COR-L47 (cell line): ENCODE results near the gene ERC1.
"Not testable (repeated sequence)": the region's sequence is repeated elsewhere in the genome, so short reads cannot be mapped to it uniquely, and the experiment has no call there.

Experiments
- DNase-seq: peaks from one replicate; lab custom pipeline; 2025; lab: John Stamatoyannopoulos, UW

Gene ERC1

DNA sequence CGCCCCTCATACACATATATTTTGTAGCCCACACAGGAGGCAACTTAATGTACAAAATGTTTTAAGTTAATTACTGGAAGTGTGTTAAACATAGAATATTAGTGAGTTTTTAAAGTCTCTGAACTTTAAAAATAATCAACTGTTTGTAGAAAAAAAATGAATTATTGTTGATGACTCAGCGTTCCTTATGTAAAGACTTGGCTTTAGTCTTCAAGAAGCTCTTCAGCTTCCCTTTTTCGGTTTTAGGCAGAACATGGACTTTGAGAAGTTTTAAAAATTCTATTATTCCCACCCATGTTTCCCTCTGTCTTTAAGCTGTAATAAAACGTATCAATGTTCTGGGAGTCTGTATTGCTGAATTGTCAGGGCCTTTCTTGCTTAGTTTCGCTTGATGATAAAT lies 333.9 kb downstream of the ERC1 start:
- no peak for DNase-seq

DNA sequence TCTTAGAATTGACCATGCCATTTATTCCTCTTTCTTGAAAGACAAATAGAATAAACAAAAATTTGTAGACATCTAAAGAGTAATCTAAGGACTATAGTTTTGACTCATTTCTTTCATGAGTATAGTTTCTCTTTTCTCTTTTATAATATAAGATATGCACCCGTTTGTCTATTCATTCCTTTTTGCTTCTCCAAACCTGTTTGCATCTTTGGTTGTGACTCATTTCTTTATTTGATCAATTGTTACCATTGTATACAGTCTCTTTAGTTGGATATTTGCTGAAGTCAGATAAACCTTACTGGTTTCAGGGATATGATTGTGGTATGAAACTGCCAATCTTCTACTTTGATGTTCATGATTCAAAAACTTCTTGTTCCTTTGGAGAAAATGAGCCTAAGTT lies 334.6 kb downstream of the ERC1 start:
- no peak for DNase-seq

DNA sequence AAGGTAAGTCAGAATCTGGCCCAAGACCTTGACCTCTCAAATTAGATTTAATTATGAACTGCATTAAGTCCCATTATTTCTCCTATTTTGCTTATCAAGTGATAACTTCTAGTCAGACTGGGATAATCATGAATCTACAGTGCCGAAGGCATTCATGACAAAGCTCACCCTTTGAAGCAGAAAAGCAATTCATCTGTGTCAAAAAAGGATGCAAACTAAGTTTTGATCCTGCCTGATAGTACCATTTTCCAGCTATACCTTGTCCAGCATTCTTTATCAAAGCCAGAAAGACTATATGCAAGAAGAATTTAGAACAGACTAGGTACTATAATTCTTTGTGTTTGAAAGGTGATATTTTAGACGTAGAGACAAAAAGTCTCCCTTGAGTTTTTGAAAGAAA lies 335.2 kb downstream of the ERC1 start:
- DNase-seq, result no peak

DNA sequence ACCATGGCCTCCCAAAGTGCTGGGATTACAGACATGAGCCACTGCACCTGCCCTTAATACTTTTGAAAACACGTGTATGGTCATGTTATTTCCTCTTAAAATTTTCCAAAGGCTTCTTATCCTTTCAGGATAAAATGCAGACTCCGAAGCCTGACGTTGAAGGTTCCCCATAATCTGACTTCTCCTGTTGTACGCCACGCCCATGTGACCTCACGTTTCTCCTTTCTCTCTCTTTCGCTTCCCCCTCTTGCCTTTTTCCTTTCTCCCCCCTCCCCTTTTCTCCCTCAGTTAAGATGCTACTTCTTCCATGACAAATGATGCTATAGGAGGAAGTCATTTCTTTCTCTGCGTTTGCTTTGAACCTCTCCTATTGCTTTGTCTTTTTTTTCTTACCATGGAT lies 337.4 kb downstream of the ERC1 start:
- no peak for DNase-seq

DNA sequence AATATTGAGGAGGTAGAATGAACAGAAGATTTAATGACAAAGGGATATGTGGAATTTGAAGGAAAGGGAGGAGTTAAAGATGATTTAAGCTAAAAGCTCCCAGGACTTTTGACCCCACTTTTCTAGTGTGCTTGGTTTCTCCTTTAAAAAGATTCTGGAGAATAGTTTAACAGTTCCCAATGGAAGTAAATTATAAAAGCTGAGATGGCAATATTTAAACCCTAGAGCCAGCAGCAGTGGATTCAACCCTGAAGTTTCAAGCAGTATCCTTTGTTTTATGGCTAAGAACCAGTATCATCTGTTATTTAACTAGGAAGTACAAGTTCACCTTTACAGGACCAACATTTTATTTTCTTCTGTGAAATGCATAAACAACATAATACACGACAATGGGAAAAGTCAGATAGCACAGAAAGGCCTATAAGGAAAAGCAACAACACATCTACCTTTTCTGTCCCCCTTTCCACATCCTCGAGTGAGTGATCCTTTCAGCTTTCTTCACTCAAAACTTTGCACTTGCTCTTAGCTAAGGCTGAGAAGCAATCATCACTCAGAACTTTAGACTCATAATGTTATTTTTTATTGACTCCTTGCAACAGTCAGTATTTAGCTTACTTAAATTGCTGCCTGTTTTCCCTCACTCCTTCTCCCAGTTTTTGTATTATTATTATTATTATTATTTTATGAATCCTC lies 338.9 kb downstream of the ERC1 start:
- DNase-seq, result no peak

DNA sequence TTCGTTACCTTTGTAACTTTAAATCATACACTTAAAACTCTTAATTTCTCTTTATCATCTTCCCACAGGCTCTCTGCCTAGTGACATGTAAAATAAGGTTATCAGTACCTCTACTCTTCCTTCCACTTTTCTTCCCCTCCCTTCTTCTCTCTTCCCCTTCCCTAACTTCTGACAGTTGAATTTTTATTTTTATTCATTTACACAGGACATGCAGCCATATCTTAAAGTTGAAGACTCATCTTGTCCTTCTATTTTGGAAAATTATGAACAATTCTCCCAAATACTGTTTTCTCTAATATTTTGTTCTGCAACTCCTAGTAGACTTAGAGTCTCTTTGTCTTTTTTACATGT lies 339.4 kb downstream of the ERC1 start:
- DNase-seq, result no peak

DNA sequence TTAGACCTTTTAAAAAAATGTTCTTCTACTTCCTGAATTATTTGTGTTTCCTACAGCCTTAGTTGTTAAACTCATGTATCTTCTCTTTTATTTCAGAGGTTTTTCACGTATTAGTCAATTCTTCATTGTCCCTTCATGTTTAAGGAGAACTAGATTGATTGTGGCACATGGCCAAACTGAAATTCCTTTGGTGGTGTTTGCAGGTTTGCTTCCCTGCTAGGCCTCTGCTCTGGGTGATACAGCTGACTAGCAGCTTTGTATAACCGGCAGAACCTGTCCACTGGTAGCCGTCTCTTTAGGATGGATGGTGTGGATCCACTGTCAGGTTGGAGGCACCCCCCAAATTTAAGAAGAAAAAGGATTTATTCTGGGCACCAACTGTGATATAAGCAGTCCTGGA lies 341.3 kb downstream of the ERC1 start:
- no peak for DNase-seq

DNA sequence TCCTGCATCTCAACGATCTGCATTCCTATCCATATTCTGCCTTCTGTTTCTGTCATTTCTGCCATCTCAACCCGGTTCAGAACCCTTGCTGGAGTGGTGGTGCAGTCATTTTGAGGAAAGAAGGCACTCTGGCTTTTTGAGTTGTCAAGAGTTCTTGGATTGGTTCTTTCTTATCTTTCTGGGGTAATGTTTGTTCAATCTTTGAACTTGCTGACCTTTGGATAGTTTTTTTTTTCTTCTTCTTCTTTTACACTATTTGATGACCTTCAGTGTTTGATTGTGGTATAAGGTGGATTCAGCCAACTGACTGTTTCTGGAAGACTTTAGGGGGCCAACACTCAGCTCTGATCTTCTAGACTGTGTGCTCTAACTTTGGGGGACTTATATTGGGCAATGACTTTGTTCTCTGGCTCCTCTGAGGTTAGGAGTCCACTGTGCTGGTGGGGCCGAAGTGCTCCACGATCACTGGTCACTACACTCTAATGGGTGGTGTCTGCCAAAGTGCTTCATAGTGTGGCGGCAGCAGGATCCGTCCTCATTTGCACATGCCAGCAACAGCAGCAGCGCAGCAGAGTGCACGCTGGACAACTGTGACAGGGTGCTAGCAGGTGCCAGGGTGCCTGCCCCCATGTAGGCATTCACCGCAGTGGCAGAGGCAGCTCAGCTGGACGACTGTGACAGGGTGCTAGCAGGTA lies 347.6 kb downstream of the ERC1 start:
- DNase-seq, result no peak

DNA sequence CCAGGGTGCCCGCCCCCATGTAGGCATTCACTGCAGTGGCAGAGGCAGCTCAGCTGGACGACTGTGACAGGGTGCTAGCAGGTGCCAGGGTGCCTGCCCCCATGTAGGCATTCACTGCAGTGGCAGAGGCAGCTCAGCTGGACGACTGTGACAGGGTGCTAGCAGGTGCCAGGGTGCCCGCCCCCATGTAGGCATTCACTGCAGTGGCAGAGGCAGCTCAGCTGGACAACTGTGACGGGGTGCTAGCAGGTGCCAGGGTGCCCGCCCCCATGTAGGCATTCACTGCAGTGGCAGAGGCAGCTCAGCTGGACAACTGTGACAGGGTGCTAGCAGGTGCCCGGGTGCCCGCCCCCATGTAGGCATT lies 348.1 kb downstream of the ERC1 start:
- not testable (repeated sequence) for DNase-seq

DNA sequence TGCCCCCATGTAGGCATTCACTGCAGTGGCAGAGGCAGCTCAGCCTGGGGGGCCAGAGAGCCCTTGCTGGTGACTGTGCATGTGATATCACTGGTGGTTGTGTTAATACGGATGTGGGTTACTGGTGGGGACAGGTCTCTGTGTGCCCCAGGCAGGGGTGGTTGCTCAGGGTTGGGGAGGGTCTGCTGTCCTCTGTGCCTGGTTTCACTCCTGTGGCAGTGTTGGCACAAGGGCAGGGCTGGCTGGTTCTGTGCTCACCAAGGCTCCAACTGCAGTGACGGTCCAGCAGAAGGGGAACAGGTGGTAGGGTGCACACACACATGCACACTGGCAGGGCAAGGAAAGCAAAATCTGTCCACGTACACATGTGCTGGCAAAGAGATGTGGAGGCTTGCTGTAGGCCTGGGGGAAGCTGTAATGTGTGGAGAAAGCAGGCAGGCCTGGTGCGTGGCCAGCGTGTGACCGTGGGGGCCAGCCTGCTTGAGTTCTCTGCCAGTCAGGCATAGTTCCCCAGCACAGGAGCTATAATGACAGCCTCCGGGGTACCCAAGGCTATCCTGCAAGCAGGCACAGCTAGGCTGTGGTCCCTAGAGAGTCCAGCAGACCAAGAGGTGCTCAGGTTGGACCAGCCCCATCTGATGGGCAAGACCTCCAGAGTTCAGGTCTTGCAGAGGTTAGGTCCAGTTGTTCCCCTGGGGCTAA lies 348.7 kb downstream of the ERC1 start:
- DNase-seq, result no peak

DNA sequence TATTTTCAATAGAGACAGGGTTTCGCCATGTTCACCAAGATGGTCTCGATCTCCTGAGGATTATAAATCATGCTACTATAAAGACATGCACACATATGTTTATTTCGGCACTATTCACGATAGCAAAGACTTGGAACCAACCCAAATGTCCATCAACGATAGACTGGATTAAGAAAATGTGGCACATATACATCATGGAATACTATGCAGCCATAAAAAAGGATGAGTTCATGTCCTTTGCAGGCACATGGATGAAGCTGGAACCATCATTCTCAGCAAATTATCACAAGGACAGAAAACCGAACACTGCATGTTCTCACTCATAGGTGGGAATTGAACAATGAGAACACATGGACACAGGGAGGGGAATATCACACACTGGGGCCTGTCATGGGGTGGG lies 350.2 kb downstream of the ERC1 start:
- DNase-seq, result not testable (repeated sequence)

DNA sequence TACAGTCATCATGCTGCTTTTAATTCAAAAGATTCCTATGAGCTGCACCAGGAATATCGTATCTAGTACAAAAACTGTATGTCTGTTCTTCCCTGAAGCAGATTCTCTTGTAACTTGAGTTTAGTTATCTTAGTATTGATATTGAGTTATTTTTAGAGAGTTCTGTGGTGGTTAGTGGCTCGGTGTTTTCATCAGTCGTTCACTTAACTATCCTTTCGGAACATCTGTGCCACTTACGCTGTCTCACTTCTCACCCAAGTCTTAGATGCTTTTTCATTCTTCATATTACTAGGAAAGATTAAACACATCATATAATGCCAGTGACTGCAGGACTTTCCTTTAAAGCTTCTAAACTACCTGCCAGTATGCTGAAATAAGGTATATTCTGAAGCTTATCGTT lies 352.4 kb downstream of the ERC1 start:
- no peak for DNase-seq

DNA sequence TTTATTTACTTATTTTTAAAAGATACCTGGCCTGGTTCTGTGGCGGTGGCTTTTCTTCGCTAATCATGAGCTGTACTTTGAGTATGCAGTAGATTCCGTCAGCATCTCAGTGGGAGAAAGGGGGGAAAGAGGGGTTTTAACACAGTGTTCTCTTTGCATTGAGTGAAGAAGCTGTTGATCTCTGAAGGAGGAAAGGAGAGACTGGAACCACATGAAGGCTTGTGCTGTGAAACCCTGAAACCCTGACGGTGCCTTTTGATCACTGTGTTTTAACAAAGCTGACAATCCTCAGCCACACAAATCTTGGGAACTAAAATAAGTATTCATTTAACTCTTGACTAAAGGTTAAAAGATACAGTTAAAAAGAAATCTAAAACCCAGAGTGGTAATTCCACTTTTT lies 353.2 kb downstream of the ERC1 start:
- no peak for DNase-seq

DNA sequence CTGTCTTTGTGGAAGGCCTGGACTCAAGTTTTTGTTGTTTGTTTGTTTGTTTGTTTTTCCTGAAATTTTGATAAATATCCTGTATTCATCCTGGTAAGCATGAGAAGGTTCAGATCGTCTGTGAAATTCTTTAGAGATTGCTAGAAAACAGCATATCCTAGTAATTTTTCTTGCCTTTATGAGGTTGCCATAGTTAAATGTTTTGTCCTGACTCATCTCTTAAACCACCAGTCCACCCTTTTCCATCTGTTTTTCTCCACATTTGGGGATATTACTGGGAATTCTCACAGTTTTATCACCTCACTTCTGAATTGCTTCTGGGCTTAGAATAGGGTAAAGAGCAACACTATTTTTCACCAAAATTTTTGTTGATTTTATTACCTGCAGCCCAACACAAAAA lies 355.1 kb downstream of the ERC1 start:
- DNase-seq, result no peak

DNA sequence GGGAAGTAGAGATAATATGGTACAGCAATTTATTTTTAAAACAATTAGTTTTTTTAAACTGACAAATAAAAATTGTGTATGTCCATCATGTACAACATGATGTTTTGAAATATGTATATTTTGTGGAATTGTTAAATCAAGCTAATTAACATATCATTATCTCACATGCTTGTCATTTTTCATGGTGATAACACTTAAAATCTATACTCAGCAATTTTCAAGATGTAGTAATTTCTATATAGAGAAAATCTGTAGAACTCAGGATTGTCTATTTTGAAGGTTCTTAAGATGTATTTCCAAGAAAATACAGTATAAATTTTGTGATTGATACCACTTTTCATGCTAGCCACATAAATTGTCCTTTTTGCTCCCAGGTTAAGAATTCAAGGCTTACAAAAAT lies 356.3 kb downstream of the ERC1 start:
- DNase-seq, result no peak

DNA sequence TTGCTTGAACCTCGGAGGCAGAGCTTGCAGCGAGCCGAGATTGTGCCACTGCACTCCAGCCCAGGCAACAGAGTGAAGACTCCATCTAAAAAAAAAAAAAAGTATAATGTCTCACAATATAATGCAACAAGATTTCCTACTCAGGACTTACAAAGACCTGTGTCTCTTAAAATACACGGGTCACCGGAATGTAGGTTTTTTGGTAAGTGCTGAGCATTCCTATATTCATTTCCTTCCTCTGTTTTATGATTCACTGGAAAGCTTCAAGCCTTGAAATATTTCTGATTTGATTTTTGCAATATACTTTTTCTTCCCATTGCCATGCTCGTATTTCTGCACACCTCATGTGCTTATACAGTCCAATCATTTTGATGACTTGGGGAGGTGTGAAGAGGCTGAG lies 357.6 kb downstream of the ERC1 start:
- DNase-seq, result no peak

DNA sequence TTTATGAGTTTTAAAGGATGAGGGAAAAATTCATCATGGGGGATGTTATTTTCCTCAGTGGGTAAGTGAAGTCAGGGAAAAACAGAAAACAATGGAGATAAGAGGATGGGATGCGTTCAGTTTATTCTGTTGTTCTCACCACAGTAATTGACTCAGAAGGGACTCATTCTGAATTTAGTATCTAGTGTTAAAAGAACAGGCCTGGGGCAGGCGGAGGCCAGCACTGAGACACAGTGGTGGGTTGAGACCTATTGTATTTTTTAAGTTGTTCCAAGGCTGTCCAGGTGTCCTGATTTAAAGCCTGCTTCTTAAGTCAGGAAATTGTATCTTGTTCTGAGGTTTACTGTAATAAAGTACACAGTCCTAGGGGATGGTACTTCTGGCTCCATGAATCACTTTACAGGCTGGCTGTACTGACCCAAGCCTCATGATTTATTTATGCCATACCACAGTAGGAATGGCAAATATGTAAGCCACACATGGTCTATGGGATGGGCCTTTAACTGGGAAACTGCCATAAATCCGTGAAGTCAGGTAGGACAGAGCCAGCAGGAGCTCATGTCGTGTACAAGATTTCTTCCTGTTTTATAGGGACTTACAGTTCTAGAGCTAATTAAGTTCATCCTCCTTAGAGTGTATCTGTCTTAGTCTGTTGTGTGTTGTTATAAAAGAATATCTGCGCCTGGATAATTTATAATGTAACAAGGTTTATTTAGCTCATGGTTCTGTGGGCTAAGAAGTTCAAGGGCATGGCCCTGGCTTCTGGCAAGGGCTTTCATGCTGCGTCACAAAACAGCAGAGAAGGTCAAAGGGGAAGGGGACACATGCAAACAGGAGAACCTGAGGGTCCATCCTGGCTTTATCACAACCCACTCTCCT lies 359.3 kb downstream of the ERC1 start:
- DNase-seq, result no peak

DNA sequence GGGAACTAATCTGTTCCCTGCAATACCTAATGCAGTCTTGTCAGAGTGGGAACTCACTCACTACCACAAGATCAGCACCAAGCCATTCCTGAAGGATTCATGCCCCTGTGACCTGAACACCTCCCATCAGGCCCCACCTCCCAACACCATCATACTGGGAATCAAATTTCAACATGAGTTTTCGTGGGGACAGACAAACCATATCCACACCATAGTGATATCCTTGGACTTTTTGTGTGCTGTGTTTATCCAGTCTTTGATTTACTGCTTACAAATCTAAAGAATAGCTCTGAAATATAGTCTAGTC lies 359.9 kb downstream of the ERC1 start:
- no peak for DNase-seq

DNA sequence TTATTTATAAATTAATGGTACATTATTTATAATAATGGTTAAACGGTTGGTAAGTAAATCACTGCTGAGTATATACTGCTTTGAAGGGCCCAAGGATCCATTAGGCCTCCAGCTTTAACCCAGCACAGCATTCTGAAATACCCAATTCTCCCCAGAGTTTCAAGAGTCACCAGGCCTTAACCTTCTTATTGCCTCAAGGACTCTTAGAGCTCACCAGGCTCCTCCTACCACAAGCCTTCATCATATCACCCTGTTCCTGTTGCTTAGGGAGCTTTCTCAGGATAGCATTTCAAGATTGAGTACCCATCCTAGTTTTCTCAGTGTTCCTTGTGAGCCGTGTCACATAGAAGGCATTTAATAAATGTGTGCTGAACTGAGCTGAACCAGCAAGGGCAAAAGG lies 360.9 kb downstream of the ERC1 start:
- DNase-seq, result no peak

DNA sequence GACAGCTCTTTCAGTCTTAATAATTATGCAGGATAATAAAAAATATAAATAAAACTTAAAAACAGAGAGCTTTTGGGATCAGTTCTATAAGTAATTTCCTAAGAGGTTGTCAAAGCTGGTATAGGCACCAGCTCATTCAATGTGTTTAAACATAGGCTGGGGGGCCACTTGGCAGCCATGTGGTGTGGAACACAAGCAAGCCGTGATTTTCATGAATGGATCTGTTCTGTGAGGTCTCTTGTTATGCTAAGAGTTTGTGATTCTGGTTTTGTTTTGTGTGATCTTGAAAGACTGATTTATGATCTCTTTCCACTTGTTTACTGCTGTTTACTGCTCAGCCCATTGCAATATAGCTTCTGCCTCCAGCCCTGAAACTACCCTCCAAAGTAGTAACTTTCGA lies 362.4 kb downstream of the ERC1 start:
- no peak for DNase-seq

DNA sequence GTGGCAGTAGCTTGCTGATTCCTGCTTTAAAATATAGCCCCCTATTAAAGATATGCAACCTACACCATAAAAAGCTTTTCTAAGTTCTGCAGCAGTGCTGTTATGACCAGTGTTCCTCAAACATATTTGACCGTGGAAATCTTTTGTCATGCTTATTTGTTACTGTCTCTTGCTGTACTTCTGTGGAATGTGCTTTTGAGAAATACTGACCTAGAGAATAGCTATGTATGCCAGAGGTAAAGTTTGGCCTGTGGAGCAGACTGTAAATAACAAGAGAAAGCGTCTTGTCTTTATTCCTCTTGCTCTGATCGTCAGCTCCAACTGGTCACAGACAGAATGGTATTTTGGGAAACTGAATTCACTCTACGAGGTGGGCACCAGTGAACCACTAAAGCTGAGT lies 364.4 kb downstream of the ERC1 start:
- no peak for DNase-seq

DNA sequence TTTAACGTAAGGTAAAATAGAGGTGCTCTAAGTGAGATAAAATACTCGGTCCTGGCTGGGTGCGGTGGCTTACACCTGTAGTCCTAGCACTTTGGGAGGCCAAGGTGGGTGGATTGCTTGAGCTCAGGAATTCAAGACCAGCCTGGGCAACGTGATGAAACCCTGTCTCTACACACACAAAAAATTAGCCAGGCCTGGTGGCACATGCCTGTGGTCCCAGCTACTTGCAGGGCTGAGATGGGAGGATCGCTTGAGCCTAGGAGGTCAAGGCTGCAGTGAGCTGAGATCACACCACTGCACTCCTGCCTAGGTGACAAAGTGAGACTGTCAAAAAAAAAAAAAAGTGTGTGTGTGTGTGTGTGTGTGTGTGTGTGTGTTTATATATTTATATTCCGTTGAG lies 364.8 kb downstream of the ERC1 start:
- DNase-seq, result not testable (repeated sequence)

DNA sequence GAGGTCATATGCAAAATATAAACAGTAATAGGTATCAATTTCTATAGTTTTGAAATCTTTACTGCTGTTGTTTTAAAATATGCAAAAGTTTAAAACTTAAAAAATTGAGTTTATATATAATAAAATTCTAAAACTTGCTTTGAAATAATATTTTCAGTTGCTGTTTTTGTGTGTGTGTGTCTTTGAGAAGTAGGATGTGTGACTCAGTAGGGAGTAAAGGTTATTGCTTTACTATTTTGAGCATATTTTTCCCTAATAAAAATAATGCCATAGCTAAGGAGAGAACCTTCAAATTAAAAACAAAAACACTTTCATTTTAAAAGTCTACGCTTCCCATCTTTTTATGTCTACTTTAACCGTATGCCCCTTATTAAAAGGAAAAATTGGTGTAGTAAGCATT lies 365.3 kb downstream of the ERC1 start:
- DNase-seq, result no peak
